OCI-LY7 (cell line): ENCODE measurements around the gene NDUFS3.

ENCODE experiments used
- CTCF ChIP-seq: fragments of 200-600 bp; sonication (generic); conservative IDR thresholded peaks from 2 replicates; pipeline ENCODE4 v1.5.1; 2014; ENCODE audit warnings: mild to moderate bottlenecking, antibody characterized with exemption, low read length, moderate library complexity, mixed read lengths
- EZH2phosphoT487 ChIP-seq: fragments of 200-600 bp; sonication (generic); IDR thresholded peaks from 2 replicates; pipeline ENCODE4 v1.6.1; 2018; ENCODE audit warnings: low read depth, borderline replicate concordance, mild to moderate bottlenecking, mixed run types, antibody characterized with exemption, low read length, moderate library complexity, mixed read lengths

- no peak for TF ChIP-seq CTCF
- TF ChIP-seq EZH2phosphoT487: no peak
These were observed 52.6 kb downstream of the NDUFS3 start for GRCh38 chr11:47631473-47631872.
